Left ventricle myocardium superior (tissue), 1 donor: Measurements from ENCODE around the gene TMEM86B. TPM values are rescaled to one million over a fixed set of nuclear protein-coding genes. Genes with fewer than 3 reads are reported as not detected.
A peak's percentile ranks its signal among the peaks of the same experiment; 100 is the strongest.

Source experiments
- ATAC-seq: fragments of 200-7000 bp; cut with Tn5 transposase; one replicate; pipeline ENCODE4 v1.9.1; 2020; ENCODE audit warnings: mild to moderate bottlenecking, moderate library complexity
- DNase-seq: peaks from one replicate; pipeline ENCODE4 v3.0.0-alpha.2; 2020
- intact Hi-C: fragments of 100-400 bp; cut with micrococcal nuclease; formaldehyde crosslinking; loops from one replicate; pipeline ENCODE4 v1.11.0; 2022
- total RNA-seq: library from RNA; stranded (reverse); fragmentation: NEBNext Ultra II Directional; extraction: Animal tissue kit (Norgen Biotek cat#: 25700); gene quantifications from one replicate; pipeline ENCODE4 v1.2.1, GENCODE V29; 2021
- donor health status: DM: no; HTN: yes; CAD: no; lungs with severe emphysema.

TMEM86B gene
- total RNA-seq, 1 donor from 2014 or later = 1.9 TPM

DNA sequence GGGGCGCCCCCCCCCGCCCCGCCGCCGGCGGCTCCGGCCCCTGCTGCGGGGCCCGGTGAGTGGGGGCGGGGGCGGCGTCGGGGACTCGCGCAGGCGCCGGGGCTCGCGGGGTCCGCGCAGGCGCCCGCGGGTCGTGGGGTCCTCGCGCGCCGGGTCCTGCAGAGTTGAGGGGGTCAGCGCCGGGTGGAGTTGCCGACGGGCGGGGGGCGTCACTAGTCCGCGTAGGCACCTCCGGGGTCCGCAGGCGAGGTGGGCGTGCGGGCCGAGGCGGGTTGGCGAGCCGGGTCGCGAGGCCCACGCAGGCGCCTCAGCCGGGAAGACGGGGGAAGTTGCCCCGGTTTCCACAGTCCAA, 29.9 kb upstream of the TMEM86B start:
- DNase-seq (no peak), ATAC-seq (peak; percentile 19)

DNA sequence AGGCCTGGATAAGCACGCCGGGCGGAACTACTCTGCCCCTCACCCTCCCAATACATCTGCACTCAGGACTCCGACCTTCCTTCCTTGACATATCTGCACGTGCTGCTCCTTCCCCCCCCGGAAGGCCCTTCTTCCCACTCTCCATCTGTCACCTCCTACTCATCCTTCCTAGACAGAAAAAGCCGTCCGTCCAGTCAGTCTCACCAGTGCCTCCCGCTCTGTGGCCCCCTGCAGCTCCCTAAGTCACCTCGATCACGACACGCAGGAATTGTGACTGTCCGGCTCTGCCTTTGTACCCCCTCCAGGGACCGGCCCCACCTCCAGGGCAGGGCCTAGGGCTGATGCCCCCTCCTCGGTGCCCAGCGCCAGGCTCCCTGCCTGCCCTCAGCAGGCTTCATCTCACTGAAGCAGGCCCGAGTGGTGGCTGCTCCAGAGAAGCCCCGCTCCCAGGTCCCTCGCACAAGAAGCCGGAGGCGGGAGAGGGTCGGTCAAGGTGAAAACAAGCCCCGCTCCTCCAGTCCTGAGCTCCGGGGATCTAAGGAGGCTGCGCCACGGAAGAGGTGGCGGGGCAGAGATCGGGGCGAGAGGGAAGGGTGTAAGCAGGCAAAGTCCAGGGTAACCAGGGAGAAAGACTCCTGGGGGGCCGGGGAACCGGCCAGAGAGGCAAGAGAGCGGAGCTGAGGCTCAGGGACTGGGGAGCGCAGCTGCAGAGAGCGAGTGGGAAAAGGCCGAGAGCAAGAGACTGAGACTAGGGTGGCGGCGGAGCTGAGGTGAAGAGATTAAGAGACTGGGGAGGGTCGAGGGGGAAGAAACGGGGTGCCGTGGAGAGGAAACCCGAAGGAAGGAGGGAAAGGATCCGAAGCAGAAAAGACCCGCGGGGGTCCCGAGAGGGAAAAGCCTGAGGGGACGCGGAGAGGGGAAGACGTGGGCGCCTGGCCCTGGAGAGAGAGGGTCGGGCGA, 29.2 kb upstream of the TMEM86B start:
- ATAC-seq = no peak
- intact Hi-C loops = no loop called here

More for the DNA sequence above, 29.9 kb upstream of the TMEM86B start:
- intact Hi-C loops = no loop called here

DNA sequence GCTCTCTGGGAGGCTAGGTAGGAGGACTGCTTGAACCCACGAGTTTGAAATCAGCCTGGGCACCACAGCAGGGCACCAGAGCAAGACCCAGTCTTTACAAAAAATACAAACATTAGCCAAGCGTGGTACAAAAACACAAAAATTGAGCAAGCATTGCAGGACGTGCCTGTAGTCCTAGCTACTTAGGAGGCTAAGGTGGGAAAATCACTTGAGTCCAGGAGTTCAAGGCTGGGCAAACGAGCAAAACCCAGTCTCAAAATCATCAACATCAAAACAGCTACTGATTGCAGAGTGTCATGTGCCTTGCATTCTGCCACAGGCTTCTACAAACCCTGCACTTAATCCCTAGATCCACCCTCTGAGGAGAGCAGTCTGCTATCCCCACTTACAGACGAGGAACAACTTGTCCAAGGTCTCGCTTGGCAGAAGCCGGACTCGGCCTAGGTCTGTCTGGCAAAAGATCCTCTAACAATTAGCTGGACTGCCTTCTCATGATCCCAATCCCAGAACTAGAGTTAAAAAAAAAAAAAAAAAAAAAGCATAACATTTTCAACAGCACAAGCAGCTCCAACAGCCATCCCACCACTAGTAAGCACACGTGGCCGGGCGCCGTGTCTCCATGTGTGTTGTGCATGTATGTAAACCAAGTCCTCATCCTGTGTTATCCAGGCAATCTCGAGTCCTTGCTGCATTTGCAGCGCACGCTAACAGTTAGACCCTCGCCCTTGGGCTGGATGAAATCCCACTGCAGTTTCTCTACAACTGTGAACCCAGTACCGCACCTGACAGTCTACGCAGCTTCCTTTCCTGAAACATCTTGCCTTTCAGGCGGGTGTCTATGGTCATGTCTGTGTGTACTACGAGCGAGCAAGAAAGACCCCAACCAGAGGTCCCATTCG, 28.2 kb upstream of the TMEM86B start:
- ATAC-seq (no peak), DNase-seq (peak; percentile 3)
- intact Hi-C loops = no loop called here

More for the DNA sequence above, 29.2 kb upstream of the TMEM86B start:
- no peak for DNase-seq

DNA sequence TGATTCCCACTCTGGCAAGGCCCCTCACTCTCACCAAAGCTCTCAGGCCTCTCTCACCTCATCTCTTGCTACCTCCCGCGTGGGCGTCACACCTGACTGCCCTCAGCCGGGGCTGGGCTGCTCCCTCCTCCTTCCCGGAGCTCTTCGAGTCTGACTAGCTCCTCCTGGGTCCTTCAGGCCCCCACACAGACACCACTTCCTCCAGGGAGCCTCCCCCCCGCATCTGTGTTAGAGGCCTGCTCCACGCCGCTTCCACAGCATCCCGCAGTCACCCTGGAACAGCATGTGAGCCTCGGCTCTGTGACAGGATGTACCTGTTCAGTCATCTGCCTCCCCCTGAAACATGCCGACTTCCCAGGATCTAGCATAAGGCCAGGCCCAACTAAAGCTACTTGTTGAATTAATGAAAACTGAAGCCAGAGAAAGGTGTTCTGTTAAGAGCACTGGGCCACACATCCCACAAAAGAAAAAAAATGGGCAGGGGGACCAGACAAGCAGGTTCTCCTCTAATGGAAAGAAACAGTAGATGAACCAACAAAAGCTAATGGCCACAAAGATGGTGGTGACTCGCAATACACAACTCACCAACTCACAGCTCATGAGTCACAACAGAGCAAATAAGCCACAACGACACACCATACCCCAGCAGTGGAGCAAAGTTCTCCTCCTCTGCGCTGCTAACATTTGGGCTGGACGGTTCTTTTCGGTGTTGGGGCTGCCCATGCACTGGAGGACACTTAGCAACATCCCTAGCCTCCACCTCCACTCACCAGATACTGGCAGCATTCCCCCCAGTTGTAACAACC, 27.3 kb upstream of the TMEM86B start:
- no peak for DNase-seq
- ATAC-seq = no peak
- intact Hi-C loops = no loop called here

DNA sequence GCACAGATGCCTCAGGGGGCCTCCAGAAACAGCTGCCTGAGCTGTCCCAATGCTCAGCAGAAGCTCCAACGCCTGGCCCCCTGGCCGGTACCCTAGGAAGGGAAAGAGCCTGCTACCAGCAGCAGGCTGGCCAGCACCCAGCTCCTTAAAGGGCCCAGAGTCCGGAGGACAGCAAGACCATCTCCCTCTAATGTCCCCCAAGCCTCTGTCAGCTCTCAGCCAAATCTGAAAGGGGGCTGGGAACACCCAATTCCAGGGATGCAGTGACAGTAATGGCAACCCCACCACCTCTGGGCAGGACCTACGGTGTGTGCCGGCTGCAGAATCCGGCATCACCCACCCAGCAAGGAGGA, 26.0 kb upstream of the TMEM86B start:
- intact Hi-C loops = no loop called here
- DNase-seq = no peak
- ATAC-seq = no peak

DNA sequence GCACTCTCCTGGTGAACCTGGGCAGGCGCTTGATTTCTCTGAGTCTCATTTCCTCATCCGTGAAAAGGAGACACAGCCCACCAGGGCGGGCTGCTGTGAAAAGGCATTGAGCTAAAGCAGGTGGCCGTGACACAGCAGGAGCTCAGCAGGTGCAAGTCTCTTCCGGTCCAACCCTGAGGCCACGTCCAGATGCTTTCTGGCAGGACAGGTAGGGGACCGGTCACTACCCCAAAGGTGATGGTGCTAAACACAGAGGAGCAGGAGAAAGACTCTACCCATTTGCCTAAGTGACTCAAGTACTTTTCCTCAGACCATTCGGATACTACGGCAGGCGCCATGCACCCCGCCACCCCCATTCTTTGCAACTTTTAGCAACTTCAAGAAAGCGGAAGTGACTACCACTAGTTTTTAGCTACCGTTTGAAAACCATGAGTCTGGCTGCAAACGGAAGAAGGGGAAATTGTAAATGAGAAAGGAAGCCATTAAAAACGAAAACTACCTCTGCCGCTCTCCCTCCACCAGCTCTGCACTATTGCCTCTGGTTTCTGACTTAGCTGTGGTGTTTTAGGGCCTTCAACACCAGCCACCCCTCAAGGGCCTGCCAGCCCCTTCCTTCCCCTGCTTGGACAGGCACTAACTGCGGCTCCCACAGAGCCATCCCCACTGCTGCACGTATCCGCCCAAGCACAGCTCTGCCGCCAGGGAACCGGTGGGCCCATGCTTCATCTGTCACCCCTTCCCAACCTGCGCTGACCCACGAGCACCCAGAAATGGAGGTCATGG, 25.5 kb upstream of the TMEM86B start:
- no peak for DNase-seq
- intact Hi-C loops = no loop called here
- no peak for ATAC-seq

DNA sequence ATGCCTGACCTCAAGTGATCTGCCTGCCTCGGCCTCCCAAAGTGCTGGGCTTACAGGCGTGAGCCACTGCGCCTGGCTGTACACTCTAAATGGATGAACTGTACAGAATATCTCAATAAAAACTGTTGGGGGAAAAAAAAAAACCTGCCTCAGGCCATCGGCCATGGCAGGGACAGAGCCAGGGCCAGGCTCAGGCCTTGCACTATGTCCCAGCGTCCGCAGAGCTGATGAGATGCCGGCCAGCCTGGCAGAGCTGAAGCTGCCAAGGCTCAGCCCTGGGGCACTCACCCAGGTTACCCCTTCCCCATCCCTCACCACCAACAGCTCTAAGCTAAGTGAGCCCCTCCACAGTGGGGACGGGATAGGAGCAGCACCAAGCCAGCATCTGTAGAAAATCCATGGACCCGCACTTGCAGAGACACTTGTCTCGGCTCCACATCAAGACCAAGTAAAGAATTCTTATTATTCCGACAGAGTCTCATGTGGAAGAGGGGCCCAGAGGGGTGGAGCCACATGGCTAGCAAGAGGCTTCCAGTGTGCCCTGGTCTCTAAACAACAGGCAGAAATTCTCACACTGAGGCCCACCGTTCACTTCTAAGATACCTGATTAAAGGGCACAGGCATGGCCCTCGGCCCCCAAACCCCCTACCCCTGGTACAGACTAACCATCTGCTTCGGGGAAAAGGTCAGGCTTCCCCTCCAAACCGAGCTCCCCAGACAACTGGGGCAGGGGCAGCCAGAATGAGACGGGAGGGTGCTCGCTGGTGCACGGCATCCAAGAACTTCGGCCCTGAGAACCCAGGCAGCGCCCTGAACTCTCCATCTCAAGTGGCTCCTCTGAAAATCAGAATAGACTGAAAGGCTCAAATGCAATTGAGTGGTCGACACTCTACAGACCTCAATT, 24.4 kb upstream of the TMEM86B start:
- DNase-seq (no peak), ATAC-seq (no peak)
- intact Hi-C loops = no loop called here

DNA sequence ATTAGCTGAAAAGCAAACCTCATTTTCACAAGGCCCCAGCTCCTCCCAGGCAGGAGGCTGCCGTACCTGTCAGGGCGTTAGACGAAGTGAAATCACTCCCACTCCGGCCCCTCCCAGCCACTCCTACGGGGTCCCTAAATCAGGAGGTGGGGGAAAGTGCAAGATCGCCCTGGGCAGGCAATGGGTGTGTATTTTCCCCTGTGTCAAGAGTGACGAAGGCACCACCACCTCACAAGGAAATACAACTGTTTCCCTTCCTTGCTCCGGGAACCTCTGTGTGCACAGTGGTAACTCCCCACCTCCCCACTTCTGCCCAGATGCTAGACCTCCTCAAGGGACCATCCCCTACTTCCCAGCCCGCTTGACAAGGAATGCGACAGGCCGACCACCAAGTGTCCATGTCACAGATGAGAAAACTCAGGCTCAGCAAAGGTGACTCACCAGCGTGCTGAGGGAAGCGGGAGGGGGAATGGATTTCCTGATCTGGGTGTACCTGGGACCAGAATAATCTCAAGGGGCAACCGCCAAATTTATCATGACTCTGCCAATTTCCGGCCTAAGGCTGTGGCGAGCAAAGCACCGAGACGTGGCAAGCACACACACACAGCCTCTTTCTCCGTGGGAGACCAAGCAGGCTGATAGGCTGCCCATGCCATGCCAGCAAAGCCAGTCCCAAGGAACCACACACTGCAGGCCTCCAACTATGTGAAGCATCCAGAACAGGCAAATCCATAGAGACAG, 22.9 kb upstream of the TMEM86B start:
- ATAC-seq (no peak), DNase-seq (no peak)
- intact Hi-C loops = no loop called here

DNA sequence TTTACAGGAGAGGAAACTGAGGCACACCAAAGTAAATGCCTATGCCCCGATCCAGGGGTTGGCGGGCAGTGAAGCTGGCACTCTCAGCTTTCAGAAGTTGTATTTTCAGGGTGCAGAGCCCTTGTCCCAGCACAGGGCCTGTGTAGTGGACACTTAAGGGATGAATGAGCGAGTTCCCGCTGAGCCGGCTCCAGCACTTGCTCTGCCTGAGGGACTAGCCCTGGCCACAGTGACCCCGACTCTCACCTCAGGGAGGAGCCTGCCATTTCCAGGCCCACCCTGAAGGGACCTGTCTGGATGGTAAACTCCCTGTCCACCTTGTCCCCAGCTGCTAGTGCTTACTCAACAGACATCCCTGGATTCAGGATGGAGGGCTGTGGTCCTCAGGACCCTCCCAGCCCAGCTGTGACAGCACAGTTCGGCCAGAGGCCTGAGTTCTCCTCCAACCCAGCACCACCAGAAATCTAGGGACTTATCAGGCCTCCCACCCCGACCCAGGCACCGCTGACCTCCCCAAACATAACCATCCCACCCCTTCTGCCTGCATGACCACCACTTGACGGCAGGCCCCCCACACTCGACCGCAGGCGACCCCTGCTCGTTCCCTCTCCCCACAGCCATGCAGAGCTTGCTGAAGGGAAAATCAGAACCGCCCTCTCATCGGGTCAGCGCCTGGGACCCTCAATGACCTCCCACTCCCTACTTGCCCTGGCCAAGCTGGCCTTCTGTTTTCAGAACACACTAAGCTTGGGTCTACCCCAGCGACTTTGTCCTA, 21.9 kb upstream of the TMEM86B start:
- DNase-seq = peak; percentile 15
- no peak for ATAC-seq
- intact Hi-C loops = no loop called here

DNA sequence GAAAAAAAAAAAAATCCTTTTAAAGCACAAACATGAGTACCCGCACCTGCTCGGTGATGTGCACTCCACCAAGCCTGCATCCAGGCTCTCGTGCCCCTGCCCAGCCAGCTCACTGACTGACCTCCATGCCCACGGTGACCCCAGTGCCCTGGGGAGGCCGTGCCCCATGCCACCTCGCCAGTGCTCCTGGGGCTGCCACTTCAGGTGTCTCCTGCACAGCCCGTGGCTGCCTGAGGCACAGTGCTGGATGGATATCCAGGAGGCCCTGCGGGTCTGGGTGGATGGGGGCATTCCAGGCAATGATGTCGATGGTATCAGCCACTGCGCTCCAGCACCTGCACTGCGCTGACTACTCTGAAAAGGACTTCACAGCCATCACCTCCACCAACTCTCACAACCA, 21.3 kb upstream of the TMEM86B start:
- ATAC-seq (no peak), DNase-seq (no peak)
- intact Hi-C loops = no loop called here

DNA sequence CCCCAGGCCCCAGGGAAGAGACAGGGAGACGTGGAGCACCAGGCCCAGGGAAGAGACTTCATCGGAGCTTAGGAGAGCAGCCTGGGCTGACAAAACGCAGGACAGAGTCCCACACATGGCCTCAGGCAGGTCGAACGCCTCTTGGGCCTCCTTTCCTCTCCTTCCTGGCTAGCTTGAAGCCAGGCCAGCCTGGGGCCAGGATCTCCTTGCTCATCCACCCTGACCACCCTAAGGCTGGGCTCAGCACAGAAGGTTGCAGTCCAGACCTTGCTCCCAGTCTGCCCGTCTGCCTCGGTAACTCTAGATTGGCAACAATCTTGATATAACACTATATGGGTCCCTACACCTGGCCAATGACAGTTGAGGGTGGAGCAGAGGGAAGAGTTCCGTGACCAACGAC, 20.1 kb upstream of the TMEM86B start:
- no peak for DNase-seq
- intact Hi-C loops = no loop called here

DNA sequence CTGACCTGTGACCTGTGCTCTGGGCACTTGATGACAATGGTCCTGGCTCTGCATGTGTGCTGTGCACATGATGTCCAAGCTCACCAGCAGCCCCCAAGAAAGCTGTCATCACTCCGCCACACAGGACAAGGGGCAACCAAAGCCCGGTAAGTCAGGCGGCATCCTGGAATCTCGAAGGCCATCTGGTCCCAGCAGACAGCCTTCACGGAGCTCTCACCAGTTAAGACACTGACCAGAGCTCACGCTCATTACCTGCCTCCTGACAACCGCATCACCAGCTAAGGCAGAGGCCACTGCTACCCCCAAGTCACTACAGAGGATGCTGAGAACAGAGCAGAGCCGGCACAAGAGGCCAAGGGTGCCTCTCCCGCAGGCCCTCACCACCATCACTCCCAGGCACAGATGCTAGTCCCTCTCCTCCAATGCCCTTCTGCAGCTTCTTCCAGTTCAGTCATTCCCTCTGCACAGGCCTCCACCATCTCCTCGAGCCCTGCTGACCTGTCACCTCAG, 19.7 kb upstream of the TMEM86B start:
- intact Hi-C loops = no loop called here
- no peak for ATAC-seq
- DNase-seq = no peak

More for the DNA sequence above, 20.1 kb upstream of the TMEM86B start:
- ATAC-seq = no peak

DNA sequence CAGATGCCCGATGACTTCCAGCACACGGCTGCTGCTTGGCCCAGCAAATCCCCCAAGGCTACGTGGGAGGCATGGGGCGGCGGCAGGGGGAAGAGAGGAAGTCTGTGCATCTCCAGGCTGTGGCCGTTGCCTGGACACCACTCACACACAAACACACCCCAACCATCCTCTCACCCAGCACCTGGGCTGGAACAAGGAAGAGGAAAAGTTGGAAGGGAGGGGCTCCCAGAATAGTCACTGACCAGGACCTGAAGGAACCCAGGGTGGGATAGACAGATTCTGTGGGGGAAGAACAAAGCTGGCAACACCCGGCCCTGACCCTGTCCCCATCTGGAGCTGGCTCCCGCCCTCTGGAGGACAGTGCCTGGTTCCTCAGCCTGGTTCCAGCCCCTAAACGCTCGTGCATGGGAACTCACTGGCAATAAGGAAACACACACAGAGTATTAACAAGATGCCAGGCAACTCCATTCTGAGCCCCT, 19.1 kb upstream of the TMEM86B start:
- ATAC-seq (peak; percentile 74), DNase-seq (peak; percentile 63)
- intact Hi-C loops = no loop called here

DNA sequence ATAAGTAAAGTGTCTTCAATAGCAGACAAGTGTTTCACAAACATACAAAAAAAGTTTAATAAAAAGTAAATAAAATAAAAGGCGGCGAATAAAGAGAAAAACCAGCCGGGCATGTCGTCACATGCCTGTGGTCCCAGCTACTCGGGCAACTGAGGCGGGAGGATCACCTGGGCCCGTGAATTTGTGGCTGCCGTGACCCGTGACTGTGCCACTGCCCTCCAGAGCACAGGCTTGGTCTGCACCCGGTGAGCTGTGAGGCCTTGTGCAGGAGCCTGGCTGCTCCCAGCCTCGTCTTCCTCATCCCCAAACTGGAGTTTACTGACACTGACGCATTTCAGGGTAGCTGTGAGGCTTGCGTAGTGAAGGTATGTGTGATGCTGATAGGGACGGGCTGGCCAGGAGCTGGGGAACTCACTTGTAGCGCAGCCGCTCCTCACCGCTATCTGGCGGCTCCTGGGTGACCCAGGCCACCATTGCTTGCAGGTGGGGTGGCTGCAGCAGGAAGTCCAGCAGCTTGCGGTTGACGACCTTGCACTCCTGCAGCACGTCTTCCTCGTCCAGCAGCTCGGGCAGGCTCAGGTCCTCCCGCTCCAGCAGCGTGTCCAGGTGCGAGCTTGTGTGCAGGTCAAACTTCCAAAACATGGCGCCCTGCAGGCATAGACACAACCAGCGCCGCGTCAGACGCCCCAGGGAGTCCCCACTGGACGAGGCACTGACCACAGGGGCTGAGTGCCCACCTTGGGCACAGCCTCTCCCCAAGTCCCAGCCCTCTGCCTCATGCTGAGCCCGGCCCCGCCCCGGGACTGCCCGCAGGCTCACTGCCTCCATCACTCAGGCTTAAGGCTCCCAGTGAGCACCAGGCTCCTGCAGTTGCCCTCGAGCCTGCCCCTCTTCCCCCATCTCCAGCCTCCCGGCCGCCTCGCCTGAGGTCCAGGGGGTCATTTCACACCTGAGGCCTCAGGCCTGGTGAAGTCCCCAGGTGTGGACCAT, 18.2 kb upstream of the TMEM86B start:
- ATAC-seq = no peak
- intact Hi-C loops = no loop called here
- peak; percentile 11 for DNase-seq
